H1 (cell line): ENCODE results near the gene SERPINF2. TPM values are rescaled to one million over a fixed set of nuclear protein-coding genes. Genes with fewer than 3 reads are reported as not detected.

Experiments
- ASH2L ChIP-seq: fragments of 200-600, 300-600 bp; sonication (generic); IDR thresholded peaks from one replicate; pipeline ENCODE4 v1.7.1; 2017; ENCODE audit warnings: low read length
- BRCA1 ChIP-seq: IDR thresholded peaks from 2 replicates; pipeline ENCODE4 v1.6.1; 2012; ENCODE audit warnings: low read depth, low read length, improper control_type of control experiment
- FOSL1 ChIP-seq: IDR thresholded peaks from 2 replicates; pipeline ENCODE4 v1.6.1; 2011; ENCODE audit warnings: mild to moderate bottlenecking, low read depth, low read length, moderate library complexity; ENCODE audit not compliant: insufficient read depth
- SP1 ChIP-seq: IDR thresholded peaks from 2 replicates; pipeline ENCODE4 v1.6.1; 2011; ENCODE audit warnings: low read depth, low read length
- SP2 ChIP-seq: IDR thresholded peaks from 2 replicates; pipeline ENCODE4 v1.6.1; 2012; ENCODE audit warnings: mild to moderate bottlenecking, low read length, inconsistent platforms
- SUZ12 ChIP-seq: fragments of 200-600 bp; sonication (generic); IDR thresholded peaks from 2 replicates; pipeline ENCODE4 v1.6.1; 2012; ENCODE audit warnings: mild to moderate bottlenecking, inconsistent platforms, low read length, moderate library complexity, mixed read lengths
- TEAD4 ChIP-seq: IDR thresholded peaks from 2 replicates; pipeline ENCODE4 v1.6.1; 2012; ENCODE audit warnings: low read depth, low read length, inconsistent platforms, mixed read lengths
- polyA plus RNA-seq, 7 experiments: library from polyadenylated mRNA; depleted of rRNA in 3 of 7; stranded (reverse) in 5 of 7; unstranded in 2 of 7; fragments of >200 nt in 5 of 7; fragments of 200-250 nt in 2 of 7; gene quantifications; 1 replicate in 5 of 7; 2 replicates in 1 of 7; 4 replicates in 1 of 7; pipeline versions ENCODE4 v1.2.1 to v1.2.3, GENCODE V29; 2011 to 2013; ENCODE audit warnings: missing spikeins in 2 of 7, mixed read lengths in 2 of 7
- total RNA-seq: library from RNA; stranded (reverse); fragmentation: NEBNext Ultra II Directional; extraction: Animal tissue kit (Norgen Biotek cat#: 25700); gene quantifications from 2 replicates; pipeline ENCODE4 v1.2.1, GENCODE V29; 2021
- TF ChIP-seq, protein P1 (sequence below): IDR thresholded peaks from 2 replicates; pipeline ENCODE4 v1.6.1; 2012; ENCODE audit warnings: inconsistent platforms

Gene SERPINF2
- total and polyA plus RNA-seq, 2 of the 8 experiments (the other 6 are each of a cell fraction or from before 2014, with no cell fraction given) = 1.8 to 3.2 TPM

DNA sequence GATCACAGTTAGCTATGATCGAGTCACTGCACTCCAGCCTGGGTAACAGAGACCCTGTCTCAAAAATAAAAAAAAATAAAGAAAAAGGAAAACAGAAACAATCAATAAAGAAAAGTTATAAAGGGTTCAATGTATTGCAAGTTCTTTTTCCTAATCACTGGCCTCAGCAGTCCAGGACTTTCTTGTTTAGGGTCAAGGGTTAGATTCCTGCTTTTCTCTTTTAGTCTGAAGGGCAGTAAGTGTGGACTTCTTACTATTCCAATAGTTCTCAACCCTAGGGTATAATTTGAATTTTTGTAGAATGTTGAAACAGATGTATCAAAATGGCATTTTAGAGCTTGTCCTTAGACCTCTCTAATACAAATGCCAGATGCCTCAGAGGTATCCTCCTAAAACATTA lies 59.8 kb downstream of the SERPINF2 start (continued):
- TF ChIP-seq, protein P1, sequence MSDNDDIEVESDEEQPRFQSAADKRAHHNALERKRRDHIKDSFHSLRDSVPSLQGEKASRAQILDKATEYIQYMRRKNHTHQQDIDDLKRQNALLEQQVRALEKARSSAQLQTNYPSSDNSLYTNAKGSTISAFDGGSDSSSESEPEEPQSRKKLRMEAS = no peak
- no peak for TF ChIP-seq SP2
- no peak for TF ChIP-seq FOSL1
- TF ChIP-seq BRCA1 = no peak
- no peak for TF ChIP-seq ASH2L
- no peak for TF ChIP-seq SP1
- no peak for TF ChIP-seq SUZ12
- no peak for TF ChIP-seq TEAD4
